Left renal cortex interstitium (tissue), 4 donors: Measurements from ENCODE around the gene LRP1. TPM values are rescaled to one million over a fixed set of nuclear protein-coding genes. Genes with fewer than 3 reads are reported as not detected.

ENCODE experiments used
- DNase-seq, 4 donors: peaks; one replicate each; pipeline ENCODE4 v3.0.0-alpha.2; 2013; ENCODE audit warnings: low read depth in 4 of 4, low spot score in 2 of 4, missing footprints in 1 of 4
- polyA plus RNA-seq, 4 donors: library from polyadenylated mRNA; unstranded; fragments of 120-200 nt; gene quantifications; one replicate each; pipeline ENCODE4 v1.2.1, GENCODE V29; 2013; ENCODE audit not compliant: insufficient read length in 4 of 4

Gene LRP1
- polyA plus RNA-seq, 4 donors = 60.8 to 93.7 (median 83.9) TPM

- no peak for DNase-seq
Observed at GRCh38 chr12:57131896-57132744, 3.8 kb downstream of the LRP1 start.

- DNase-seq = no peak
Observed at GRCh38 chr12:57133013-57133569, 4.8 kb downstream of the LRP1 start.

- no peak for DNase-seq
Observed at GRCh38 chr12:57133916-57134315, 5.6 kb downstream of the LRP1 start.

GRCh38 chr12:57134949-57135348, 6.7 kb downstream of the LRP1 start:
- no peak for DNase-seq

- DNase-seq = peak in 1 of 4 donors; percentile 46
Observed at GRCh38 chr12:57135527-57136326, 7.4 kb downstream of the LRP1 start.

GRCh38 chr12:57138526-57139272, 10.4 kb downstream of the LRP1 start:
- no peak for DNase-seq

GRCh38 chr12:57139796-57140649, 11.7 kb downstream of the LRP1 start:
- no peak for DNase-seq

GRCh38 chr12:57141249-57141648, 13.0 kb downstream of the LRP1 start:
- DNase-seq = no peak

- no peak for DNase-seq
Observed at GRCh38 chr12:57142121-57142520, 13.8 kb downstream of the LRP1 start.

GRCh38 chr12:57142727-57143126, 14.4 kb downstream of the LRP1 start:
- no peak for DNase-seq

GRCh38 chr12:57143454-57143853, 15.2 kb downstream of the LRP1 start:
- no peak for DNase-seq

GRCh38 chr12:57145460-57146059, 17.3 kb downstream of the LRP1 start:
- DNase-seq = no peak

GRCh38 chr12:57146092-57146491, 17.8 kb downstream of the LRP1 start:
- DNase-seq = no peak

GRCh38 chr12:57146961-57147944, 19.0 kb downstream of the LRP1 start, which contains the start of gene LRP1-AS:
Gene LRP1-AS, minus strand, starts transcription at chr12:57147619.
- no peak for DNase-seq

GRCh38 chr12:57148469-57149244, 20.4 kb downstream of the LRP1 start:
- no peak for DNase-seq

GRCh38 chr12:57149245-57149900, 21.1 kb downstream of the LRP1 start:
- DNase-seq = no peak
